ENCODE measurements around the gene TNS4. TPM values are rescaled to one million over a fixed set of nuclear protein-coding genes. Genes with fewer than 3 reads are reported as not detected.

TNS4 gene
- total RNA-seq, 1 donor from 2014 or later = not detected

GRCh38 chr17:40473573-40474365 lies 27.7 kb downstream of the TNS4 start:
- intact Hi-C loops (cut with micrococcal nuclease) = loop anchor here (10.0 kb wide), 1 partner anchor 79 kb away; no protein-coding TSS in a partner anchor
- peaks cover 9% of the 10 kb centered on the region for H3K4me1 ChIP-seq

GRCh38 chr17:40472733-40473452 lies 28.5 kb downstream of the TNS4 start:
- intact Hi-C loops (cut with micrococcal nuclease) = loop anchor here (10.0 kb wide), 1 partner anchor 78 kb away; no protein-coding TSS in a partner anchor
- peaks cover 9% of the 10 kb centered on the region for H3K4me1 ChIP-seq
- TF ChIP-seq CTCF (IDR thresholded peaks at IDR 0.05; ENCODE audit: borderline replicate concordance) = no peak
- H3K27me3 ChIP-seq (ENCODE audit: low read depth) = peaks cover 8% of the 10 kb centered on the region
- H3K27ac ChIP-seq (replicated peaks) = no peak overlapping the region
- H3K4me3 ChIP-seq = no peak overlapping the region
- no peak for DNase-seq
- H3K9me3 ChIP-seq (replicated peaks) = no peaks in the 10 kb centered on the region
- H3K36me3 ChIP-seq = no peaks in the 10 kb centered on the region

More at GRCh38 chr17:40473573-40474365, 27.7 kb downstream of the TNS4 start:
- Histone ChIP-seq H3K36me3 (no peaks in the 10 kb centered on the region), H3K9me3 (replicated peaks) (no peaks in the 10 kb centered on the region), H3K27me3 (ENCODE audit: low read depth) (peaks cover 8% of the 10 kb centered on the region), H3K27ac (replicated peaks) (no peak overlapping the region), H3K4me3 (no peak overlapping the region)
- DNase-seq = no peak
- TF ChIP-seq CTCF (IDR thresholded peaks at IDR 0.05; ENCODE audit: borderline replicate concordance) = no peak

DNA sequence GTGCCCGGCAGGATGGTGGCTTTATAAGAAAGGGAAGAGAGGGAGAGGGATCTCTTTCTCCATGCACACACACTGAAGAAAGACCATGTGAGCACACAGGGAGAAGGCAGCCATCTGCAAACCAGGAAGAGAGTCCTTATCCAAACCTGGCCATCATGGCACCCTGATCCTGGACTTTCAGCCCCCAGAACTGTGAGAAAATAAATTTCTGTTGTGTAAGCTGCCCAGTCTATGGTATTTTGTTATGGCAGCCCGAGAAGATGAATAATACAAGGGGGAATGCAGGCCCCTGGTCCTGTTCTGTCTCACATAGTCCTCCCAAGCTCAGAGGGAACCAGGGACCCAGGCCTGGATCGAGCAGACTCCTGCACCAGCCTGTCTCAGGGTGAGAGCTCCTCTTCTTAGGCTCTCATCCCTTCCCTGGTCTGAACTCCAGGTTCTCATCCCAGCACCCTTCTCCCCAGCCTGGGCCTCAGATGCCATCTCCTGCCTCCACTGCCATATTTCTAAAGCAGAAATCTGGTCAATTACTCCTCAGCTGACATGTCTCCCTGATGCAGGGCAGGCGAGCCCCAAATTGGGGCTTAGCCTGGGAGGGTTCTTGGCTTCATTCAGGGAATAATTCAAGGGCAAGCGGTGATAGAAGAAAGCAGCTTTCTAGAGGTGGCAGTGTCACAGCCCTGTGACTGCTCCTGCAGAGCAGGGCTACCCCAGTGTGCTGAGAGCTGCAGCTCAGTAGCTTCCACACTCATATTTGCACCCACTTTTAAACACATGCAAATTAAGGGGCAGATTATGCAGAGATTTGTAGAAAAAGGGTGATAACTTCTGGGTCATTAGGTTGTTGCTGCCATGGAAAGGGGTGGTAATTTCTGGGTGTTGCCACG lies 29.3 kb downstream of the TNS4 start:
- Histone ChIP-seq H3K4me3 (no peak overlapping the region), H3K36me3 (no peaks in the 10 kb centered on the region), H3K27ac (replicated peaks) (no peak overlapping the region), H3K9me3 (replicated peaks) (no peaks in the 10 kb centered on the region), H3K4me1 (peaks cover 9% of the 10 kb centered on the region), H3K27me3 (ENCODE audit: low read depth) (peaks cover 16% of the 10 kb centered on the region)
- intact Hi-C loops (cut with micrococcal nuclease) = loop anchor here (10.0 kb wide), 1 partner anchor 77 kb away; no protein-coding TSS in a partner anchor
- DNase-seq = no peak
- no peak for TF ChIP-seq CTCF (IDR thresholded peaks at IDR 0.05; ENCODE audit: borderline replicate concordance)

GRCh38 chr17:40470932-40471828 lies 30.2 kb downstream of the TNS4 start:
- Histone ChIP-seq H3K27me3 (ENCODE audit: low read depth) (peaks cover 21% of the 10 kb centered on the region), H3K36me3 (no peaks in the 10 kb centered on the region), H3K27ac (replicated peaks) (no peak overlapping the region), H3K4me1 (peaks cover 9% of the 10 kb centered on the region), H3K4me3 (no peak overlapping the region), H3K9me3 (replicated peaks) (no peaks in the 10 kb centered on the region)
- intact Hi-C loops (cut with micrococcal nuclease) = loop anchor here (10.0 kb wide), 1 partner anchor 76 kb away; no protein-coding TSS in a partner anchor
- no peak for DNase-seq
- no peak for TF ChIP-seq CTCF (IDR thresholded peaks at IDR 0.05; ENCODE audit: borderline replicate concordance)

Data from left ventricle myocardium inferior (tissue), 1 donor.